SK-N-SH (cell line): ENCODE data around the gene LPCAT3. TPM values are rescaled to one million over a fixed set of nuclear protein-coding genes. Genes with fewer than 3 reads are reported as not detected.

Source experiments
- CTCF ChIA-PET: fragments of 300-600, 350-600 bp; formaldehyde crosslinking; extraction: SDS; loops from one replicate; lab custom pipeline; 2021; lab: Yijun Ruan, JAX
- POLR2A ChIA-PET: fragments of 350-600 bp; sonication (Branson Sonifier 250); formaldehyde crosslinking; extraction: SDS; loops from one replicate; lab custom pipeline; 2020; ENCODE audit warnings: antibody characterized with exemption, inconsistent platforms; lab: Yijun Ruan, JAX
- DNase-seq: peaks from one replicate; pipeline ENCODE4 v3.0.0; 2012
- H2AFZ ChIP-seq: fragments of 200-600 bp; sonication (generic); 2 replicates; pipeline ENCODE4 v1.8.1; 2016; ENCODE audit warnings: antibody characterized with exemption, mild to moderate bottlenecking, low read depth
- H3F3A ChIP-seq: fragments of 200-600 bp; sonication (generic); replicated peaks from 2 replicates; pipeline ENCODE3; 2016; ENCODE audit warnings: antibody characterized with exemption, mild to moderate bottlenecking; ENCODE audit not compliant: insufficient read depth
- H3K27ac ChIP-seq, 2 experiments: fragments of 200-500 bp in 1 of 2; fragments of 200-600 bp in 1 of 2; sonication (Bioruptor generic) in 1 of 2; sonication (generic), shearing (Covaris generic) in 1 of 2; 2 replicates each; pipeline versions ENCODE4 v1.5.1 to v1.6.1; 2014 to 2016; ENCODE audit warnings: low read depth in 2 of 2, inconsistent platforms in 1 of 2, low read length in 1 of 2, mild to moderate bottlenecking in 1 of 2, mixed read lengths in 1 of 2
- H3K27me3 ChIP-seq: fragments of 200-600 bp; sonication (generic), shearing (Covaris generic); 2 replicates; pipeline ENCODE4 v1.6.1; 2016; ENCODE audit warnings: mixed run types; ENCODE audit not compliant: insufficient read depth
- H3K36me3 ChIP-seq, 2 experiments: fragments of 200-500 bp in 1 of 2; fragments of 200-600 bp in 1 of 2; sonication (Bioruptor generic) in 1 of 2; sonication (generic) in 1 of 2; replicated peaks in 1 of 2; 2 replicates each; pipeline versions ENCODE3 to v1.5.1; 2014 to 2016; ENCODE audit warnings: low read length in 1 of 2, mild to moderate bottlenecking in 1 of 2; ENCODE audit not compliant: insufficient read depth in 2 of 2, control insufficient read depth in 1 of 2
- H3K4me1 ChIP-seq, 2 experiments: fragments of 200-500 bp in 1 of 2; fragments of 200-600 bp in 1 of 2; sonication (Bioruptor generic) in 1 of 2; sonication (generic), shearing (Covaris generic) in 1 of 2; 2 replicates each; pipeline versions ENCODE4 v1.5.1 to v1.6.1; 2014 to 2016; ENCODE audit warnings: low read depth in 1 of 2, low read length in 1 of 2, mixed run types in 1 of 2; ENCODE audit not compliant: insufficient read depth in 2 of 2, control insufficient read depth in 1 of 2
- H3K4me2 ChIP-seq: fragments of 200-600 bp; sonication (generic), shearing (Covaris generic); 2 replicates; pipeline ENCODE4 v1.6.1; 2017; ENCODE audit warnings: mixed run types
- H3K4me3 ChIP-seq, 2 experiments: fragments of 200-500 bp in 1 of 2; fragments of 200-600 bp in 1 of 2; sonication (Bioruptor generic) in 1 of 2; sonication (generic), shearing (Covaris generic) in 1 of 2; 2 replicates each; pipeline versions ENCODE4 v1.5.1 to v1.8.1; 2014 to 2016; ENCODE audit warnings: low read depth in 2 of 2, inconsistent platforms in 1 of 2, low read length in 1 of 2, mild to moderate bottlenecking in 1 of 2, mixed read lengths in 1 of 2, moderate library complexity in 1 of 2
- H3K79me2 ChIP-seq: fragments of 200-600 bp; sonication (generic); 2 replicates; pipeline ENCODE4 v1.8.1; 2017; ENCODE audit warnings: mild to moderate bottlenecking; ENCODE audit not compliant: insufficient read depth
- H3K9ac ChIP-seq: fragments of 200-600 bp; sonication (generic); 2 replicates; pipeline ENCODE4 v1.6.1; 2017; ENCODE audit warnings: mixed run types
- H3K9me2 ChIP-seq: fragments of 200-600 bp; sonication (generic); 2 replicates; pipeline ENCODE4 v1.6.1; 2017; ENCODE audit warnings: mixed run types
- H3K9me3 ChIP-seq: fragments of 200-600 bp; sonication (generic); 2 replicates; pipeline ENCODE4 v1.6.1; 2017; ENCODE audit warnings: mixed run types, mild to moderate bottlenecking, moderate library complexity
- H4K20me1 ChIP-seq: fragments of 200-600 bp; sonication (generic); 2 replicates; pipeline ENCODE4 v1.6.1; 2017; ENCODE audit warnings: mild to moderate bottlenecking, mixed run types; ENCODE audit not compliant: insufficient read depth
- CHD2 ChIP-seq: fragments of 150-350 bp; IDR thresholded peaks from 2 replicates; pipeline ENCODE4 v1.6.1; 2018; ENCODE audit warnings: low read length; ENCODE audit not compliant: partially characterized antibody
- EZH2phosphoT487 ChIP-seq: fragments of 200-600 bp; sonication (generic); IDR thresholded peaks from 2 replicates; pipeline ENCODE4 v1.6.1; 2017; ENCODE audit warnings: low read depth, mixed run types, mild to moderate bottlenecking, antibody characterized with exemption, moderate library complexity, borderline replicate concordance
- FOSL2 ChIP-seq: IDR thresholded peaks from 2 replicates; pipeline ENCODE4 v1.4.0; 2012; ENCODE audit warnings: low read depth, mild to moderate bottlenecking, moderate library complexity, borderline replicate concordance
- FOXJ3 ChIP-seq: sonication (generic); formaldehyde crosslinking; IDR thresholded peaks from 2 replicates; pipeline ENCODE4 v1.5.1; 2020; ENCODE audit warnings: mild to moderate bottlenecking, missing genetic modification reagents
- FOXM1 ChIP-seq: IDR thresholded peaks from 2 replicates; pipeline ENCODE4 v1.4.0; 2012; ENCODE audit warnings: low read depth, mild to moderate bottlenecking
- JUND ChIP-seq: IDR thresholded peaks from 2 replicates; pipeline ENCODE4 v1.4.0; 2012
- MXI1 ChIP-seq: IDR thresholded peaks from 2 replicates; pipeline ENCODE4 v1.6.1; 2012; ENCODE audit warnings: mild to moderate bottlenecking, low read depth, low read length, improper control_type of control experiment
- NFIC ChIP-seq: IDR thresholded peaks from 2 replicates; pipeline ENCODE4 v1.4.0; 2012; ENCODE audit warnings: borderline replicate concordance
- RCOR1 ChIP-seq: fragments of 150-350 bp; IDR thresholded peaks from 2 replicates; pipeline ENCODE4 v1.6.1; 2017; ENCODE audit warnings: antibody characterized with exemption, low read length
- SIN3A ChIP-seq: IDR thresholded peaks from 2 replicates; pipeline ENCODE4 v1.6.1; 2012; ENCODE audit warnings: low read depth, mild to moderate bottlenecking, low read length, moderate library complexity, borderline replicate concordance
- SMC3 ChIP-seq: IDR thresholded peaks from 2 replicates; pipeline ENCODE4 v1.6.1; 2012; ENCODE audit warnings: low read depth, low read length, improper control_type of control experiment
- TAF1 ChIP-seq: IDR thresholded peaks from 2 replicates; pipeline ENCODE4 v1.6.1; 2012; ENCODE audit warnings: low read depth, mild to moderate bottlenecking, low read length, moderate library complexity, borderline replicate concordance
- TCF12 ChIP-seq: IDR thresholded peaks from 2 replicates; pipeline ENCODE4 v1.4.0; 2012
- WGBS: methylation state at CpG from one replicate; pipeline ENCODE4 v1.1.6; 2017; ENCODE audit warnings: low lambda C conversion rate; 5-methylcytosine and 5-hydroxymethylcytosine counted together
- polyA plus RNA-seq, 3 experiments: library from polyadenylated mRNA; depleted of rRNA; stranded (reverse); fragments of >200 nt; gene quantifications; 2 replicates each; pipeline ENCODE4 v1.2.3, GENCODE V29; 2012
- TF ChIP-seq, protein P1 (sequence below): IDR thresholded peaks from 2 replicates; pipeline ENCODE4 v1.4.0; 2012; ENCODE audit warnings: low read depth, borderline replicate concordance
- TF ChIP-seq, protein P2 (sequence below): IDR thresholded peaks from 2 replicates; pipeline ENCODE4 v1.4.0; 2012; ENCODE audit warnings: low read depth
- TF ChIP-seq, protein P3 (sequence below): fragments of 150-350 bp; IDR thresholded peaks from 2 replicates; pipeline ENCODE4 v1.6.1; 2017; ENCODE audit warnings: antibody characterized with exemption, low read length, low read depth, borderline replicate concordance
- TF ChIP-seq, protein P4 (sequence below): IDR thresholded peaks from 2 replicates; pipeline ENCODE4 v1.6.1; 2012; ENCODE audit warnings: mild to moderate bottlenecking, low read depth, low read length, moderate library complexity

The LPCAT3 gene
- polyA plus RNA-seq, 1 of the 3 experiments (the other 2 are of a cell fraction) = 23.8 TPM

DNA sequence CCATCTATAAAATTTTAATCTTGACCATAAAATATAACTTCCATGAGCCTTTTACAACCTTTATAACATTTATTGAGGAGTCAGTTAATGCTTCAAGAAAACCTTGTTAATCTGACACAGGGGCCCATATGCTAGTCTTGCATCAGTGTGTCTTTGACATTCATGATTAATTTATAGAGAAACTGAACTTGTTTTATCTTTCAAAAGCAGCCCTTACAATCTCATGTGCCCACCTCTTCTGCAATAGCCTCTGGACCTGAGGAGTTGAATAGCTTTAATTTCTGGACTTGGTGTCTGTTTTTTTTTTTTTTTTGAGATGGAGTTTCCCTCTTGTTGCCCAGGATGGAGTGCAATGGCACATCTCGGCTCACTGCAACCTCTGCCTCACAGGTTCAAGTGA, 8.6 kb upstream of the LPCAT3 start:
- 67% methylated on average over 1 of the region's 1 CpG for WGBS
- Histone ChIP-seq H3K9me3 (no peaks in the 10 kb centered on the region), H3K79me2 (no peaks in the 10 kb centered on the region), H3F3A (no peaks in the 10 kb centered on the region), H2AFZ (no peak overlapping the region), H3K9ac (no peak overlapping the region), H4K20me1 (no peaks in the 10 kb centered on the region), H3K4me2 (no peak overlapping the region), H3K36me3 (no peaks in the 10 kb centered on the region), H3K4me3 (no peak overlapping the region), H3K27ac (no peak overlapping the region), H3K9me2 (no peaks in the 10 kb centered on the region), H3K4me1 (no peaks in the 10 kb centered on the region), H3K27me3 (no peaks in the 10 kb centered on the region)
- ChIA-PET POLR2A (no interaction called here), CTCF (interaction anchor here (0.6 kb wide), 1 partner anchor 9 kb away, joined by 3 read pairs; no protein-coding TSS in a partner anchor)
- no peak for DNase-seq
- TF ChIP-seq RCOR1 (no peak), SMC3 (no peak), NFIC (no peak), SIN3A (no peak), FOXM1 (no peak), CHD2 (no peak), FOSL2 (no peak), TAF1 (no peak), EZH2phosphoT487 (no peak), MXI1 (no peak), FOXJ3 (CRISPR knock-in tag) (no peak), TCF12 (no peak), JUND (no peak)
- TF ChIP-seq, protein P1, sequence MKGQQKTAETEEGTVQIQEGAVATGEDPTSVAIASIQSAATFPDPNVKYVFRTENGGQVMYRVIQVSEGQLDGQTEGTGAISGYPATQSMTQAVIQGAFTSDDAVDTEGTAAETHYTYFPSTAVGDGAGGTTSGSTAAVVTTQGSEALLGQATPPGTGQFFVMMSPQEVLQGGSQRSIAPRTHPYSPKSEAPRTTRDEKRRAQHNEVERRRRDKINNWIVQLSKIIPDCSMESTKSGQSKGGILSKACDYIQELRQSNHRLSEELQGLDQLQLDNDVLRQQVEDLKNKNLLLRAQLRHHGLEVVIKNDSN = no peak
- TF ChIP-seq, protein P2, sequence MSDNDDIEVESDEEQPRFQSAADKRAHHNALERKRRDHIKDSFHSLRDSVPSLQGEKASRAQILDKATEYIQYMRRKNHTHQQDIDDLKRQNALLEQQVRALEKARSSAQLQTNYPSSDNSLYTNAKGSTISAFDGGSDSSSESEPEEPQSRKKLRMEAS = no peak
- TF ChIP-seq, protein P3, sequence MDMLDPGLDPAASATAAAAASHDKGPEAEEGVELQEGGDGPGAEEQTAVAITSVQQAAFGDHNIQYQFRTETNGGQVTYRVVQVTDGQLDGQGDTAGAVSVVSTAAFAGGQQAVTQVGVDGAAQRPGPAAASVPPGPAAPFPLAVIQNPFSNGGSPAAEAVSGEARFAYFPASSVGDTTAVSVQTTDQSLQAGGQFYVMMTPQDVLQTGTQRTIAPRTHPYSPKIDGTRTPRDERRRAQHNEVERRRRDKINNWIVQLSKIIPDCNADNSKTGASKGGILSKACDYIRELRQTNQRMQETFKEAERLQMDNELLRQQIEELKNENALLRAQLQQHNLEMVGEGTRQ = no peak
- TF ChIP-seq, protein P4, sequence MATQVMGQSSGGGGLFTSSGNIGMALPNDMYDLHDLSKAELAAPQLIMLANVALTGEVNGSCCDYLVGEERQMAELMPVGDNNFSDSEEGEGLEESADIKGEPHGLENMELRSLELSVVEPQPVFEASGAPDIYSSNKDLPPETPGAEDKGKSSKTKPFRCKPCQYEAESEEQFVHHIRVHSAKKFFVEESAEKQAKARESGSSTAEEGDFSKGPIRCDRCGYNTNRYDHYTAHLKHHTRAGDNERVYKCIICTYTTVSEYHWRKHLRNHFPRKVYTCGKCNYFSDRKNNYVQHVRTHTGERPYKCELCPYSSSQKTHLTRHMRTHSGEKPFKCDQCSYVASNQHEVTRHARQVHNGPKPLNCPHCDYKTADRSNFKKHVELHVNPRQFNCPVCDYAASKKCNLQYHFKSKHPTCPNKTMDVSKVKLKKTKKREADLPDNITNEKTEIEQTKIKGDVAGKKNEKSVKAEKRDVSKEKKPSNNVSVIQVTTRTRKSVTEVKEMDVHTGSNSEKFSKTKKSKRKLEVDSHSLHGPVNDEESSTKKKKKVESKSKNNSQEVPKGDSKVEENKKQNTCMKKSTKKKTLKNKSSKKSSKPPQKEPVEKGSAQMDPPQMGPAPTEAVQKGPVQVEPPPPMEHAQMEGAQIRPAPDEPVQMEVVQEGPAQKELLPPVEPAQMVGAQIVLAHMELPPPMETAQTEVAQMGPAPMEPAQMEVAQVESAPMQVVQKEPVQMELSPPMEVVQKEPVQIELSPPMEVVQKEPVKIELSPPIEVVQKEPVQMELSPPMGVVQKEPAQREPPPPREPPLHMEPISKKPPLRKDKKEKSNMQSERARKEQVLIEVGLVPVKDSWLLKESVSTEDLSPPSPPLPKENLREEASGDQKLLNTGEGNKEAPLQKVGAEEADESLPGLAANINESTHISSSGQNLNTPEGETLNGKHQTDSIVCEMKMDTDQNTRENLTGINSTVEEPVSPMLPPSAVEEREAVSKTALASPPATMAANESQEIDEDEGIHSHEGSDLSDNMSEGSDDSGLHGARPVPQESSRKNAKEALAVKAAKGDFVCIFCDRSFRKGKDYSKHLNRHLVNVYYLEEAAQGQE = no peak
